ENCODE measurements around the gene GAB2.
"Not testable (repeated sequence)": the region's sequence is repeated elsewhere in the genome, so short reads cannot be mapped to it uniquely, and the experiment has no call there.

GAB2 gene, protein sequence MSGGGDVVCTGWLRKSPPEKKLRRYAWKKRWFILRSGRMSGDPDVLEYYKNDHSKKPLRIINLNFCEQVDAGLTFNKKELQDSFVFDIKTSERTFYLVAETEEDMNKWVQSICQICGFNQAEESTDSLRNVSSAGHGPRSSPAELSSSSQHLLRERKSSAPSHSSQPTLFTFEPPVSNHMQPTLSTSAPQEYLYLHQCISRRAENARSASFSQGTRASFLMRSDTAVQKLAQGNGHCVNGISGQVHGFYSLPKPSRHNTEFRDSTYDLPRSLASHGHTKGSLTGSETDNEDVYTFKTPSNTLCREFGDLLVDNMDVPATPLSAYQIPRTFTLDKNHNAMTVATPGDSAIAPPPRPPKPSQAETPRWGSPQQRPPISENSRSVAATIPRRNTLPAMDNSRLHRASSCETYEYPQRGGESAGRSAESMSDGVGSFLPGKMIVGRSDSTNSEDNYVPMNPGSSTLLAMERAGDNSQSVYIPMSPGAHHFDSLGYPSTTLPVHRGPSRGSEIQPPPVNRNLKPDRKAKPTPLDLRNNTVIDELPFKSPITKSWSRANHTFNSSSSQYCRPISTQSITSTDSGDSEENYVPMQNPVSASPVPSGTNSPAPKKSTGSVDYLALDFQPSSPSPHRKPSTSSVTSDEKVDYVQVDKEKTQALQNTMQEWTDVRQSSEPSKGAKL

DNA sequence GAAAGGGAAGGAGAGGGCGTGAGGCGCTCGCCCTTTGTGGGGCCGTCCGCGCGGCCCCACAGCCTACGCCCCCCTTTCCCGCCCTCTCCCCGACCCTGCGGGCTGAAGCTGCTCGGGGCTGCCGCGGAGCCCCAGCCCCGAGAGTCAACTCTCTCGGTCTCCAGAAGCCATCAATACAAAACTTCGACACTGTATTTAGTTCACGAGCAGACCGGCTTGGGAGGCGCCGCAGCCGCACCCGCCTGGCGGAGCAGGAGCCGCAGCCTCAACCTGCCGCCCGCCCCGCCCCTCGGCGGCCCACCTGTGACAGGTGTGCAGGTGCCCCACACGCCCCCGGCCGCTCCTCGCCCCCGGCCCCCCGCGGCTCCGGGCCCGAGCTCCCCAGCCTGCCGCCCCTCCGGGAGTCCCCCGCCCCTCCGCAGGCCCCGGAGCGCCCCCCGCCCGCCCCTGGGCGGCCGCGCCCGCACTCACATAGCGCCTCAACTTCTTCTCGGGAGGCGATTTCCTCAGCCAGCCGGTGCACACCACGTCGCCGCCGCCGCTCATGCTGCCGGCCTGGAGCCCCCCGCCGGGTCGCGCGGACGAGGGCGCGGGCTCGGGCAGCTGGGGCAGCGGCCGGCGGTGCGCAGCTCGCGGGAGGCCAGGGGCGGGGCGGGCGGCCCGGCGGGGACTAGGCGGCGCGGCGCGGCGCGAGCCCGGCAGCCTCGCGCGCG, at the start of gene GAB2:
Gene GAB2, minus strand, starts transcription at position 646 of the 713 bp plus-strand sequence. Its CDS starts 100 bp downstream, at position 546.
- Histone ChIP-seq H3K4me1 (ENCODE audit: control insufficient read depth, insufficient read depth, low read length) (peaks cover 10% of the 10 kb centered on the region), H3K27me3 (ENCODE audit: control insufficient read depth, insufficient read depth, low read length) (peaks cover 18% of the 10 kb centered on the region), H3K4me3 (ENCODE audit: low read depth, low read length) (peak within 1 kb of the TSS; percentile 87), H3K9me3 (ENCODE audit: control insufficient read depth, insufficient read depth, low read length) (no peaks in the 10 kb centered on the region), H3K36me3 (ENCODE audit: control insufficient read depth, insufficient read depth, low read length) (no peaks in the 10 kb centered on the region), H3K9ac (ENCODE audit: low read depth, low read length) (peak within 1 kb of the TSS; percentile 49)

DNA sequence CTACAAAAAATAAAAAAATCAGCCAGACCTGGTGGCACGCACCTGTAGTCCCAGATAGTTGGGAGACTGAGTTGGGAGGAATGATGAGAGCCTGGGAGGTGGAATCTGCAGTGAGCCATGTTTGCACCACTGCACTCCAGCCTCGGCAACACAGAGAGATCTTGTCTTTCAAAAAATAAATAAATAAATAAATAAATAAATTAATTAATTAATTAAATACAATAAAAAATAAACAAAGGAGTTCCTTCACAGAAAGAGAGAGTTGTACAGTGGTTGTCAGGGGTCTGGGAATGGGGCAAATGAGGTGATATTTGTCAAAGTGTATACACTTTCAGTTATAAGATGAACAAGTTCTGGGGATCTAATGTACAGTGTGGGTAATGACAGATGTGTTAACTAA, 49.8 kb upstream of the GAB2 start:
- no peaks in the 10 kb centered on the region for H3K27me3 ChIP-seq (ENCODE audit: control insufficient read depth, insufficient read depth, low read length)
- H3K9ac ChIP-seq (ENCODE audit: low read depth, low read length) = no peak overlapping the region
- no peaks in the 10 kb centered on the region for H3K9me3 ChIP-seq (ENCODE audit: control insufficient read depth, insufficient read depth, low read length)
- no peak overlapping the region for H3K4me3 ChIP-seq (ENCODE audit: low read depth, low read length)
- peaks cover 8% of the 10 kb centered on the region for H3K36me3 ChIP-seq (ENCODE audit: control insufficient read depth, insufficient read depth, low read length)
- peaks cover 3% of the 10 kb centered on the region for H3K4me1 ChIP-seq (ENCODE audit: control insufficient read depth, insufficient read depth, low read length)

DNA sequence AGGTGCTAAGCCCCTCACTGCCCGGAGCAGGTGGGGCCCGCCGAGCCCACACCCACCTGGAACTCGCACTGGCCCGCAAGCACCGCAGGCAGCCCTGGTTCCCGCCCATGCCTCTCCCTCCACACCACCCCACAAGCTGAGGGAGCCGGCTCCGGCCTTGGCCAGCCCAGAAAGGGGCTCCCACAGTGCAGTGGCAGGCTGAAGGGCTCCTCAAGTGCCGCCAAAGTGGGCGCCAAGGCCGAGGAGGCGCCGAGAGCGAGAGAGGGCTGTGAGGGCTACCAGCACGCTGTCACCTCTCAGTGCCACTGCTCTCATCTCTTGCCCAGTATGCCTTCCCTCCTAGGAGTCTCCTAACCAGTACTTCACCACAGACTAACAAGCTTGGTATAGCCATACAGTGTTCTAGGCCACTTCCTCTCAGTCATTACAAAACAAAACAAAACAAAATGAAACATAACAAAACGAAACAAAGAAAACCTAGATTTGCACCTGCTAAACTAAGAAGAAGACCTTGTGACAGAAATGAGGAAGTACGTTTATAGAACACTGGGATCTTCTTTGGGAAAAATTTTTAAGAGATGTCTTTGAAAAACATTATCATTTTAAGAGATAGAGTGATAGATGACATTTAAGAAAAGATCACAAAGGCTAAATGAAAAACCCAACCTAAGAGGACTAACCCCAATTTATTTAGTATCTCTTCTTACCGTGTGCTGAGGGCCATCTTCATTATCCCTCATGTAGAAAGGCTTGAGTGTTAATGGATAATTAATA, 47.7 kb upstream of the GAB2 start:
- no peaks in the 10 kb centered on the region for H3K4me1 ChIP-seq (ENCODE audit: control insufficient read depth, insufficient read depth, low read length)
- no peak overlapping the region for H3K9ac ChIP-seq (ENCODE audit: low read depth, low read length)
- peaks cover 8% of the 10 kb centered on the region for H3K36me3 ChIP-seq (ENCODE audit: control insufficient read depth, insufficient read depth, low read length)
- H3K9me3 ChIP-seq (ENCODE audit: control insufficient read depth, insufficient read depth, low read length) = no peaks in the 10 kb centered on the region
- H3K27me3 ChIP-seq (ENCODE audit: control insufficient read depth, insufficient read depth, low read length) = no peaks in the 10 kb centered on the region
- H3K4me3 ChIP-seq (ENCODE audit: low read depth, low read length) = no peak overlapping the region

DNA sequence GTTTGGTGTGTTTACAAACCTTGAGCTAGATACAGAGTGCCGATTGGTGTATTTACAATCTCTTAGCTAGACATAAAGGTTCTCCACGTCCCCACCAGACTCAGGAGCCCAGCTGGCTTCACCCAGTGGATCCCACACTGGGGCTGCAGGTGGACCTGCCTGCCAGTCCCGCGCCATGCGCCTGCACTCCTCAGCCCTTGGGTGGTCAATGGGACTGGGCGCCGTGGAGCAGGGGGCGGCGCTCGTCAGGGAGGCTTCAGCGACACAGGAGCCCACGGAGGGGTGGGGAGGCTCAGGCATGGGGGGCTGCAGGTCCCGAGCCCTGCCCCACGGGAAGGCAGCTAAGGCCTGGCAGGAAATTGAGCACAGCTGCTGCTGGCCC, 47.2 kb upstream of the GAB2 start:
- H3K27me3 ChIP-seq (ENCODE audit: control insufficient read depth, insufficient read depth, low read length); H3K4me3 ChIP-seq (ENCODE audit: low read depth, low read length); H3K9ac ChIP-seq (ENCODE audit: low read depth, low read length); H3K9me3 ChIP-seq (ENCODE audit: control insufficient read depth, insufficient read depth, low read length); H3K4me1 ChIP-seq (ENCODE audit: control insufficient read depth, insufficient read depth, low read length); H3K36me3 ChIP-seq (ENCODE audit: control insufficient read depth, insufficient read depth, low read length): not testable (repeated sequence)

DNA sequence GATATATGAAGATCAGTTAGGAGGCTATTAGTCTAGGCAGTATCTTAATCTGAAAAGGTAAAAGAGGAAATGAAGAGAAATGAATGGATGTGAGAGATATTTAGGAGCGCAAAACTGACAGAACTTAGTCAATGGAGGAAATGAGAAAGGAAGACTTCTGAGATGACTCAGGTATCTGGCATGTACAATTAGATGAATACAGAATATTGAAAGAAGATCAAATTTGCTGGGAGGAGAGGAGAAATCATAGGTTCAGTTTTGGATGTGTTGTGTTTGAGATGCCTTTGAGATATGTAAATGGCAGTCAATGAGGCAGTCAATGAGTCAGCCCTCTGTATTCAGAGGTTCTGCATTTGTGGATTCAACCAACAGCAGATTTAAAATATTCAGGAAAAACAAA, 42.9 kb upstream of the GAB2 start:
- Histone ChIP-seq H3K36me3 (ENCODE audit: control insufficient read depth, insufficient read depth, low read length) (peaks cover 8% of the 10 kb centered on the region), H3K27me3 (ENCODE audit: control insufficient read depth, insufficient read depth, low read length) (no peaks in the 10 kb centered on the region), H3K4me3 (ENCODE audit: low read depth, low read length) (no peak overlapping the region), H3K4me1 (ENCODE audit: control insufficient read depth, insufficient read depth, low read length) (no peaks in the 10 kb centered on the region), H3K9ac (ENCODE audit: low read depth, low read length) (no peak overlapping the region), H3K9me3 (ENCODE audit: control insufficient read depth, insufficient read depth, low read length) (no peaks in the 10 kb centered on the region)

DNA sequence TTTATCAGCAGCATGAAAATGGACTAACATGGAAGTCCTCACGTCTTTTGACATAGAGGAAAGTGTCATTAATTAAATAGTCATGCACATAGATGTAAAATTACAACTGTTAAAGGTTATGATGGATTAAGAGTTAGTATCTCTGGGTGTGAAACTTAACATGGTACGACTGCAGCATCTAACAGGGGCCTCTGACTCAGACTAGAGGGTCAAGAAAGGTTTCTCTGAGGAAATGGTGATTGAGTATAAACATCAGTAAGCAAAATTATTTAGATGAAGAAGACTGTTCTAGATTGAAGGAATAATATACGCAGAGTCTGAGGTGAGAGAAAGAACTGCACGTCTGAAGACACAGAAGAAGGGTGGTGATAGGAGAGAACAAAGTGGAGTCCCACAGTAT, 42.1 kb upstream of the GAB2 start:
- no peak overlapping the region for H3K4me3 ChIP-seq (ENCODE audit: low read depth, low read length)
- no peak overlapping the region for H3K9ac ChIP-seq (ENCODE audit: low read depth, low read length)
- peaks cover 5% of the 10 kb centered on the region for H3K36me3 ChIP-seq (ENCODE audit: control insufficient read depth, insufficient read depth, low read length)
- no peaks in the 10 kb centered on the region for H3K4me1 ChIP-seq (ENCODE audit: control insufficient read depth, insufficient read depth, low read length)
- H3K27me3 ChIP-seq (ENCODE audit: control insufficient read depth, insufficient read depth, low read length) = no peaks in the 10 kb centered on the region
- no peaks in the 10 kb centered on the region for H3K9me3 ChIP-seq (ENCODE audit: control insufficient read depth, insufficient read depth, low read length)

DNA sequence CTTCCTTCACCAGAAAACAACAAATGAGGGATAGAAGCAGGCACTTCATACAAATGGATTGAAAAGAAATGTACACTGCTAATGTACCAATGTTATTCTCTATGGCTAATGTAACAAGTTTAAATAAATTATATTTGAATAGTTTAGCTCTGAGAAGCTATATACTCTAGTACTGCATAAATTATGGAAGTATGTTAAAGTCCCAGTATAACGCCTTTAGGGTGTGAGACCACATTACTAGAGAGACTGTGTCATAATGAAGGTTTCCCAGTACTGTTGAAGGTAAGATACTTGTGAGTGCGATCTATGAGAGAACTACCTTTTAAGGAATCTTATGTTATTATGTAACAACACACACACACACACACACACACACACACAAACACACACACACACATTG, 39.8 kb upstream of the GAB2 start:
- no peaks in the 10 kb centered on the region for H3K27me3 ChIP-seq (ENCODE audit: control insufficient read depth, insufficient read depth, low read length)
- no peak overlapping the region for H3K9ac ChIP-seq (ENCODE audit: low read depth, low read length)
- no peaks in the 10 kb centered on the region for H3K4me1 ChIP-seq (ENCODE audit: control insufficient read depth, insufficient read depth, low read length)
- H3K4me3 ChIP-seq (ENCODE audit: low read depth, low read length) = no peak overlapping the region
- no peaks in the 10 kb centered on the region for H3K9me3 ChIP-seq (ENCODE audit: control insufficient read depth, insufficient read depth, low read length)
- H3K36me3 ChIP-seq (ENCODE audit: control insufficient read depth, insufficient read depth, low read length) = no peaks in the 10 kb centered on the region

DNA sequence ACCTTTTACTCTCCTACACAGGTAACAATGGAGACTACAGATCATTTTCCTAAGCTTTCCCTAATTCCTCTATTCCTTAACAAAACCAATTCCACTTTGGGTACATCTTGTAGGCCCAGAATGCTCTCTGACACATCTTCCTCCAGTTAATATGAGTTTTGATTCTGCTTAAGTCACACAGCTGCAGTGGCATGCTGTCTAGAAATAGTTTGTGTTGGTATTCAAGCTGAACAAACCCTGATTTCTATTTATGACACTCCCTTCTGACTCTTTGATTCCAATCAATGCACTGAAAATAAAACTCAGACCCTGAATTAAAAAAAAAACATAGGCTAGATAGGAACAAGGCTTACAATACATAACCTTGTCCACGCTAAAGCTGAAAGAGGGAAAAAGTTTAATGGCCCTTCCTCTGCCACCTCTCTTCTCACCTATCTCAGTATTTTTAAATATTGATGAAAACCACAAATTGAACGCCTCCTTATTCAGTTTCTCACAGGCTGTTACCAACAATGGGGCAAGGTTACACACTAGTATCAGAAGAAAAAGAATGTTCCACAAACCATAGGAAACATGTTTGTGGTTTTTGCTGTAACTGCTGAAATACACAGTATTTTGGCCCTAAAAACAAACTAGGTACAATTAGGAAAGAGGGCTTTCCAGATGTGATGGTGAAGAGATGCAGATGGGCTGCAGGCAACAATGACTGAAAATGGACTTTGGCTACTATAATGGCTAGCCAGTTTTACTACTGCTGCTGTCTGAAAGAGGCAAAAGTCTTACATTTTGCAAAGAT, 35.7 kb upstream of the GAB2 start:
- Histone ChIP-seq H3K4me3 (ENCODE audit: low read depth, low read length) (no peak overlapping the region), H3K9me3 (ENCODE audit: control insufficient read depth, insufficient read depth, low read length) (no peaks in the 10 kb centered on the region), H3K9ac (ENCODE audit: low read depth, low read length) (no peak overlapping the region), H3K4me1 (ENCODE audit: control insufficient read depth, insufficient read depth, low read length) (no peaks in the 10 kb centered on the region), H3K36me3 (ENCODE audit: control insufficient read depth, insufficient read depth, low read length) (no peaks in the 10 kb centered on the region), H3K27me3 (ENCODE audit: control insufficient read depth, insufficient read depth, low read length) (no peaks in the 10 kb centered on the region)

DNA sequence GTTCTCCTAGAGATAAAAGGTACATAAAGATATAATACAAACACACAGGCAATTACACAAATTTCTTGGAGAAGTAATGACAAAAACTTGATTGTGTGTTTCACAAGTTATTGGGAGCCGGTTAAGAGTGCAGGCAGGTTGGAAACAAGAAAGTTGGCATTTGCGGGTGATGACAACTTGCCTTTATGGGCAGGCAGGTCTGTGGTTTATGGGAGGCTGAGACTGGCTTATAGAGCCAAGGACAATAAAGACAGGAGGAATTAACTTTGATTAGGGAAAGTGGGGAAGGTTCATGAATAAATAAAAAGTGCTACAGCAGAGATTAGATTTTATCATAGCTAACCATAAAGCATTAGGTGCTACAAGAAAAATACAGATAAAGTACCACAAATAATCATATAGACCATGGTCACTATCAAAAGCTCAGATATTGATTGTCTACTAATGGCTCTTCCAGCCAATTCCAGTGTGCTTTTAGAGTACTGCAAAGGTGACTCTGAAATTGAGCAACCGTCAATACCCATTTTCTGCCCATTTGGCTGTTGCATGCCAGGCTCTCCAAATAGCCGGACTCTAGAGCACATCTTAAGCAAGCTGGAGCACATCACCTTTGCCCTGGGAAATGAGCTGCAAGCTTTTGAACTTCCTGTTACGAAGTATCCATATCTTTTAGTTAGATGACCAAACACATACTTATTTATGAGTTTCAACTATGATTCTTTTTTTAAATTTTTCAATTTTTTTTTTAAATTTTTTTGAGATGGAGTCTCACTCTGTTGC, 33.9 kb upstream of the GAB2 start:
- no peaks in the 10 kb centered on the region for H3K27me3 ChIP-seq (ENCODE audit: control insufficient read depth, insufficient read depth, low read length)
- no peaks in the 10 kb centered on the region for H3K9me3 ChIP-seq (ENCODE audit: control insufficient read depth, insufficient read depth, low read length)
- H3K9ac ChIP-seq (ENCODE audit: low read depth, low read length) = no peak overlapping the region
- no peaks in the 10 kb centered on the region for H3K4me1 ChIP-seq (ENCODE audit: control insufficient read depth, insufficient read depth, low read length)
- no peaks in the 10 kb centered on the region for H3K36me3 ChIP-seq (ENCODE audit: control insufficient read depth, insufficient read depth, low read length)
- H3K4me3 ChIP-seq (ENCODE audit: low read depth, low read length) = no peak overlapping the region

DNA sequence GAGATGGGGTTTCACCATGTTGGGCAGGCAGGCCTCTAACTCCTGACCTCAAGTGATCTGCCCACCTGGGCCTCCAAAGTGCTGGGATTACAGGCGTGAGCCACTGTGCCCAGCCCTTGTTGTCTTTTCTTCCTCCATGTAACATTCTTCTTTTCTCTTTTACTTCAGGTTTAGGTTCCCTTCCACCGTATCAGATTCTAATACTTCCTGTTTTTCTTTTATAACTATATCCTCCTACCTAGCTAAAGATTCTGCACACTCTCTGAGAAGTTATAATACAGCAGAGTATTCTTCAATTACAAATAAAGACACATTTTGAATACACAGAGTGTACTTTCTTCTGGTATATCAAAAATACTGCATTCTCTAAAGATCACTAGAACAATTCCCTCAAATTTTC, 33.2 kb upstream of the GAB2 start:
- Histone ChIP-seq H3K36me3 (ENCODE audit: control insufficient read depth, insufficient read depth, low read length) (no peaks in the 10 kb centered on the region), H3K9ac (ENCODE audit: low read depth, low read length) (no peak overlapping the region), H3K4me1 (ENCODE audit: control insufficient read depth, insufficient read depth, low read length) (no peaks in the 10 kb centered on the region), H3K9me3 (ENCODE audit: control insufficient read depth, insufficient read depth, low read length) (no peaks in the 10 kb centered on the region), H3K4me3 (ENCODE audit: low read depth, low read length) (no peak overlapping the region), H3K27me3 (ENCODE audit: control insufficient read depth, insufficient read depth, low read length) (no peaks in the 10 kb centered on the region)

Measured in iPS-15b (cell line).